ENCODE data around the gene IL5RA. TPM values are rescaled to one million over a fixed set of nuclear protein-coding genes. Genes with fewer than 3 reads are reported as not detected.
A peak's percentile ranks its signal among the peaks of the same experiment; 100 is the strongest.

IL5RA gene
- total and polyA plus RNA-seq, 10 of the 15 experiments (the other 5 are each of a cell fraction or from before 2014, with no cell fraction given): 0.04 to 0.53 (median 0.14) TPM; not detected in 6

- TF ChIP-seq SIX5 (IDR thresholded peaks at IDR 0.05; ENCODE audit: low read depth, low read length, severe bottlenecking): no peak
- TF ChIP-seq SRF (IDR thresholded peaks at IDR 0.05; ENCODE audit: low read depth in 2 of 2, low read length in 2 of 2): no peak
- TF ChIP-seq MEF2B (IDR thresholded peaks at IDR 0.05; ENCODE audit: partially characterized antibody, poor library complexity, severe bottlenecking): peak; percentile 76
- no peak for TF ChIP-seq ZNF384 (IDR thresholded peaks at IDR 0.05; ENCODE audit: borderline replicate concordance, low read depth, low read length)
- TF ChIP-seq TARDBP (IDR thresholded peaks at IDR 0.05; ENCODE audit: borderline replicate concordance): no peak
- TF ChIP-seq SP1 (IDR thresholded peaks at IDR 0.05; ENCODE audit: low read depth, low read length): no peak
- TF ChIP-seq RFX5 (IDR thresholded peaks at IDR 0.05; ENCODE audit: low read depth, low read length): no peak
- TF ChIP-seq RELB (IDR thresholded peaks at IDR 0.05; ENCODE audit: low read depth): no peak
- TF ChIP-seq ZSCAN29 (IDR thresholded peaks at IDR 0.05): no peak
Measured at GRCh38 chr3:3074551-3075257, 35.5 kb downstream of the IL5RA start (continued).

DNA sequence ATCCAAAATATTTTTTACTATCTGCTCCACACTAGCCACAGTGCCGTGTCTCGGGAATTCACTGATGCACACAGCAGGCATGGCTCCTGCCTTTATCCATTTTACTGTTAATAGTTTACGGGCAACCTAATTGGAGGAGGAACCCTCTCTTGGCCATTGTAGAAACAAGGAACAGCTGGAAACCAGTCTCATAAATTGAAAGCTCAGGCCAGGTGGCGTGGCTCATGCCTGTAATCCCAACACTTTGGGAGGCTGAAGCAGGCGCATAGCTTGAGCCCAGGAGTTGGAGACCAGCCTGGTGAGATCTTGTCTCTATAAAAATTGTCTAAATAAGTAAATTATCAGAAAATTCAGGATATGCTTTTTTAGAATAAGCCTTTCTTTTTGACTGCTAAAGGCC, 39.0 kb downstream of the IL5RA start:
- 94% methylated on average over 5 of the region's 5 CpGs for WGBS (ENCODE audit: insufficient coverage, insufficient replicate concordance, low lambda C conversion rate, missing lambda C conversion rate)
- ATAC-seq (no peak), FAIRE-seq (no peak), DNase-seq (ENCODE audit: low read depth, low spot score) (no peak)
- SMC1A ChIA-PET (ENCODE audit: uncharacterized antibody, unreplicated experiment): no interaction called here
- RAD21 ChIA-PET (ENCODE audit: unreplicated experiment): no interaction called here
- POLR2A ChIA-PET: no interaction called here
- Histone ChIP-seq H3K27ac (ENCODE audit: control insufficient read depth, insufficient read depth) (no peak overlapping the region), H3K36me3 (ENCODE audit: control insufficient read depth in 2 of 2, insufficient read depth in 2 of 2, low read length in 1 of 2) (no peaks in the 10 kb centered on the region), H3K27me3 (replicated peaks in 1 of 2; ENCODE audit: control insufficient read depth in 2 of 2, insufficient read depth in 2 of 2, low read length in 1 of 2) (peaks cover 0 to 2% of the 10 kb centered on the region in 2 experiments; a peak in 1 of 4 replicates), H3K79me2 (ENCODE audit: control insufficient read depth, insufficient read depth, low read length) (no peaks in the 10 kb centered on the region), H3K4me2 (ENCODE audit: control insufficient read depth, insufficient read depth) (no peak overlapping the region), H2AFZ (ENCODE audit: control insufficient read depth, low read depth, low read length) (no peak overlapping the region), H3K4me1 (ENCODE audit: control insufficient read depth, insufficient read depth, low read length) (no peaks in the 10 kb centered on the region), H3K9me3 (replicated peaks; ENCODE audit: control insufficient read depth, insufficient read depth, low read length) (no peaks in the 10 kb centered on the region), H3K4me3 (no peak overlapping the region), H4K20me1 (ENCODE audit: control insufficient read depth, insufficient read depth) (no peaks in the 10 kb centered on the region), H3K9ac (ENCODE audit: control insufficient read depth, insufficient read depth, low read length) (no peak overlapping the region)
- intact Hi-C loops (cut with micrococcal nuclease; ENCODE audit: unreplicated experiment): no loop called here
- CTCF ChIA-PET: no interaction called here
- BruUV-seq (replicated peaks): no TSS peak
- in situ Hi-C loops (cut with MboI): no loop called here
- TF ChIP-seq SMAD1 (IDR thresholded peaks at IDR 0.05; ENCODE audit: low read depth, partially characterized antibody): no peak
- TF ChIP-seq WRNIP1 (IDR thresholded peaks at IDR 0.05; ENCODE audit: borderline replicate concordance, low read depth, low read length): no peak
- TF ChIP-seq SUZ12 (IDR thresholded peaks at IDR 0.05; ENCODE audit: unreplicated experiment): no peak
- TF ChIP-seq, protein P1, sequence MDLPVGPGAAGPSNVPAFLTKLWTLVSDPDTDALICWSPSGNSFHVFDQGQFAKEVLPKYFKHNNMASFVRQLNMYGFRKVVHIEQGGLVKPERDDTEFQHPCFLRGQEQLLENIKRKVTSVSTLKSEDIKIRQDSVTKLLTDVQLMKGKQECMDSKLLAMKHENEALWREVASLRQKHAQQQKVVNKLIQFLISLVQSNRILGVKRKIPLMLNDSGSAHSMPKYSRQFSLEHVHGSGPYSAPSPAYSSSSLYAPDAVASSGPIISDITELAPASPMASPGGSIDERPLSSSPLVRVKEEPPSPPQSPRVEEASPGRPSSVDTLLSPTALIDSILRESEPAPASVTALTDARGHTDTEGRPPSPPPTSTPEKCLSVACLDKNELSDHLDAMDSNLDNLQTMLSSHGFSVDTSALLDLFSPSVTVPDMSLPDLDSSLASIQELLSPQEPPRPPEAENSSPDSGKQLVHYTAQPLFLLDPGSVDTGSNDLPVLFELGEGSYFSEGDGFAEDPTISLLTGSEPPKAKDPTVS (IDR thresholded peaks at IDR 0.05; ENCODE audit: low read depth, low read length): no peak
- no peak for TF ChIP-seq CHD2 (IDR thresholded peaks at IDR 0.05; ENCODE audit: borderline replicate concordance, low read depth, low read length)
- TF ChIP-seq, protein P2, sequence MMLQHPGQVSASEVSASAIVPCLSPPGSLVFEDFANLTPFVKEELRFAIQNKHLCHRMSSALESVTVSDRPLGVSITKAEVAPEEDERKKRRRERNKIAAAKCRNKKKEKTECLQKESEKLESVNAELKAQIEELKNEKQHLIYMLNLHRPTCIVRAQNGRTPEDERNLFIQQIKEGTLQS (IDR thresholded peaks at IDR 0.05; ENCODE audit: borderline replicate concordance, extremely low read depth, low read depth, low read length): no peak
- no peak for TF ChIP-seq PRDM15 (CRISPR knock-in tag; IDR thresholded peaks at IDR 0.05)

Data from GM12878 (cell line).